Uterus (tissue), 2 donors: ENCODE measurements around the gene ADGRL4.

ENCODE experiments used
- CTCF ChIP-seq, 4 experiments: fragments of 200-600 bp in 2 of 4; fragments of 450-650 bp in 2 of 4; sonication (generic) in 2 of 4; IDR thresholded peaks; one replicate each; pipeline ENCODE4 v1.5.1; 2016 to 2019; ENCODE audit warnings: antibody characterized with exemption in 4 of 4, mild to moderate bottlenecking in 2 of 4, moderate library complexity in 1 of 4
- POLR2A ChIP-seq, 2 donors: fragments of 450-650 bp; IDR thresholded peaks; one replicate each; pipeline ENCODE4 v1.6.1; 2016; ENCODE audit warnings: antibody characterized with exemption in 2 of 2, mild to moderate bottlenecking in 1 of 2, moderate library complexity in 1 of 2

- TF ChIP-seq CTCF (IDR thresholded peaks at IDR 0.05) (no peak), POLR2A (IDR thresholded peaks at IDR 0.05) (no peak)
Observed at GRCh38 chr1:78843546-78843945, 163.0 kb downstream of the ADGRL4 start.
